NCI-H460 (cell line): ENCODE results near the gene PLCL2. TPM values are rescaled to one million over a fixed set of nuclear protein-coding genes. Genes with fewer than 3 reads are reported as not detected.
"Not testable (repeated sequence)": the region's sequence is repeated elsewhere in the genome, so short reads cannot be mapped to it uniquely, and the experiment has no call there.

ENCODE experiments used
- DNase-seq: peaks from one replicate; pipeline ENCODE4 v3.0.0-alpha.2; 2016; ENCODE audit warnings: low read depth; ENCODE audit errors: extremely low read depth
- total RNA-seq: library from RNA; depleted of rRNA; stranded (reverse); fragments of >200 nt; shearing (Covaris generic); gene quantifications from 2 replicates; pipeline ENCODE4 v1.2.3, GENCODE V29; 2014

PLCL2 gene
- total RNA-seq, 1 experiment from 2014 or later = 3.8 TPM

DNA sequence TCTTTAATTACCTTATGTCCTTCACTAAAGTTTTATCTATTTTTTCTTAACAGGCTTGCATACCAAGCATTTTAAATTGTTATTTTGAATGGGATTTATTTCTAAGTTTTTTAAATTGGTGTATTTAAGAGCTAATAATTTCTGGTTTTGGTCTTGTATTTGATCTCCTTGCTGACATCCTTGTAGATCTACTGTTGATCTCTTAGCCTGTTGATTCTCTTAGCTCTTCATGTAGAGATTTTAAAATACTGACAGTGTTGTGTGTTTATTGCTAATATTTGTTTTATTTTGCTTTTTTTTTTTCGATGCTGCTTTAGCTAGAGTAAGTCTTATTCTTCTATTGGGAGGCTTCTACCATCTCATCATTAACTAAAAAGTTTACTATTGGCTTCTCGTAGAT is 65.5 kb downstream of the PLCL2 start:
- DNase-seq = no peak

DNA sequence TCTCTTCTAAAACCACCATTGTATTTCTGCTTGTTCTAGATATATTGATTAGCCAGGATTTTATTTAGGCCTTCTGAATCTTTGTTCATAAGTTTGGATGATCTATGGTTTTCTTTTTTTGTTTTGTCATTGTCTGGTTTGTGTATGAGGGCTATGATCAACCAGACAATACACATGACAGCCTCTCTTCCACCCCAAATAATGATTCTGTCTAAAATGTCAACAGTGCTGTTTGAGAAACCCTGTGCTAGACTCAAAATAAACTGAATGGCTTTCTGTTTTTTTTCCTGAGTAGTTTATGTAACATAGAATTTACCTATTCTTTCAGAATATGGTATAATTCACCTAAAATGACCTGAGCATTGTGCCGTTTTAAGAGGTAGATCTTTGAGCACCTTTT is 66.1 kb downstream of the PLCL2 start:
- no peak for DNase-seq

DNA sequence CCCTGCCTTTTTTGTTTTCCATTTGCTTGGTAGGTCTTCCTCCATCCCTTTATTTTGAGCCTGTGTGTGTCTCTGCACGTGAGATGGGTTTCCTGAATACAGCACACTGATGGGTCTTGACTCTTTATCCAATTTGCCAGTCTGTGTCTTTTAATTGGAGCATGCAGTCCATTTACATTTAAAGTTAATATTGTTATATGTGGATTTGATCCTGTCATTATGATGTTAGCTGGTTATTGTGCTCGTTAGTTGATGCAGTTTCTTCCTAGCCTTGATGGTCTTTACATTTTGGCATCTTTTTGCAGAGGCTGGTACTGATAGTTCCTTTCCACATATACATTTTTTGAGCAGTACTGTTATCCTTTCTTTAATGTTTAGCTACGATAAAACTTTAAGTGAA is 73.1 kb downstream of the PLCL2 start:
- DNase-seq = not testable (repeated sequence)

DNA sequence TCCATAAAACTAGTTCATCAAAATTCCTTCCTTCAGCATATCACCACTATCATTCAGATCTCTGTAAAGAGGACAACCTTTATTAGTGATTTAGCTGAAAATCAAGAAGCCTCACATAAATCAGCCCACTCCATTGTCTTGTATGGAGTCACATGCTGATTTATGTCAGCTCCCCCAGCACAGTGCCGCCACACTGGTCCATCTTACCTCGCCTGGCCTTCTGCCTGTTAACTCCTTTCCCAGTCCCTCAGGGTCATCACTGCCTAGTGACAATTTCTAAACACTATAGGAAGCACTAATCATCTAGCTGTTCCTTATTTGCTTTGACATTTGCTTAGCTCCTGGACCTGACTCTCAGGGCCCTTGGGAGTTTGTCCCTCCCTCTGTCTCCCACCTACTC is 75.4 kb downstream of the PLCL2 start:
- DNase-seq = no peak

DNA sequence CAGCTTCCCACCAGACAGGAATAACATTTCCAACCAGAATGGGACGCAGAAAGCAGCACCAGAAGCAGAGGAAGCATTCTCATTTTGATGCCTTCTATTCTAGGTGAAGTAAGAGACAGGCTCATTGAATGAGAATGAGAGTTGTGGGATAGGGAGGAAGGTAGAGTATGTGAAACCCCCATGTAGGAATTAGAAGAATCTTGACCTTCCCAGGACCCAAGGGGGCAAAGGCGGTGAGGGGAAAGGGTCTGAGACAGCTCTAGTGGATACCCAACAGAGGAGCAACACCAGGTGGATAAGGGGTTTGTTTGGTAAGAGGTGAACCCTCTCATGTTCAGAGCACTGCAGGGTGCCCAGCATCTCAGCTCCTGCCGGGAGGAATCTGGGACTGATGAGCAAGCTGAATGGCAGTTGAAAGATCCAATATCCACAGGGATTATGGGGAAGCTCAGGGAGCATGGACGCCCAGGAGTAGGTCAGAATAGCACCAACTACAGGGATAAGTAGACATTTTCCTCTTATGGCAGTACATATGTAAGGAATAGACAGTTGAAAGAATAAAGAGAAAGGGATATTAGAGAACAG is 77.0 kb downstream of the PLCL2 start:
- DNase-seq = no peak

DNA sequence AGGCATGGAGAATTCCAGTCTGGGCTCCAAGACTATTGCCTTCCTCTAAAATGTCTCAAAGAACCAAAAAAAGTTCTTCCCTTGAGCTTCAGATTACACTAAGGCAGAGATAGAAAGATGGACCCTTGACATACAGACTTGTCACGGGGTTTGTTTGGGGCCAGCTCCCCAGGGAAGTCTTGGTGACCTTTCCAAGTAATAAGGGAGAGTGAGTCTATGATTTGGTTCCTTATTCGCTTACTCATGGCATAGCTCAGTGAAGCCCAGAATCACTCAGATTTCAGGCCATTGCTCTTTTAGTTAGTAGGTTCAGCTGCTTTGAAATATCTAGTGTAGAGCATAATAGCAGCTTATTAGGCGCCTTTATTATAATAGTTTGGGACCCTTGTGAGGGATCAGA is 90.3 kb downstream of the PLCL2 start:
- no peak for DNase-seq

DNA sequence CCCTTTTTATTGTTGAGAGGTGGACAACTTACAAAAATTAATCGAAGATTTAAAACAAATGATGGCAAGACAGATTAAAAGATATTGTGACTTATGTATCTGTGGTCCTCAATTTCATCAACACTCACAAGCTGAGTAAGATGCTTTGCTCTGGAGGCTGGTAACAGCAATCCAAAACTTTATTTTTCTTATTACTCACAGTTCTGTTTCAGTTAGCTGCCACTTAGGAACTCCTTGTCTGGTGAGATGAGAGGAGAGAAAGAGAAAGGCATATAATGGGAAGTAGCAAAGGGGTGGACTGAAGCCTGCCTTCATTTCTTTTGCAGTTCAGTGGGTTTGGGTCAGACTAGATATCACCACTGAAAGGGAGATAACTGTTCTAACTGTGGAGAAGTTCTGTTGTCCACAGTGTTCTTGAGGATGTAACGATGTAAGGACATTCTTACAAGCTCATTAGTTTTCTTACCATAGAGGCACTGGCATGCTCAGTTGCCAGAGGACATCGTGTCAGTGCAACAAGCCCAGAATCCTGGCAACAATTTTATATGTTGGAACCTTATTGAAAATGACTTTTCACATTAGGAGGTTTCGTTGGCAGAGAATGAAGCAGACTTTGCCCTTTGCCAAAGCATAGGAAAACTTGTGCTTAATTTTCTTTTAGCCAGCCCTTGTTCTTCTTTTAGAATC is 93.6 kb downstream of the PLCL2 start:
- DNase-seq = no peak

DNA sequence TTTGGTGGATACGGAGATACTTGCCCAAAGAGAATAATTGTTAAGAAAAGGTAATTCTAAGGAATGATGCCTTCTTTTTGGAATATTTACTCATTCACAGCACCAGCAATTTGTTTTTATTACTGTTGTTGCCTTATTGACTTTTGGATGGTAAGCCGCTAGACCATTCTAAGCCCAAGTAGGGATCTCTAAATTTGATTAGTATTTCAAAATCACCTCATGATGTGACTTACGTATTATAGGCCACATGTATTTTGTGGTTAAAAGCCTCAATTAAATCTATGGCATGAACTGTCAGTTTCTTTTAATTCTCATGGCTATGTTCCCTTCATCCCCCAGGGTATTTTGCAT is 94.1 kb downstream of the PLCL2 start:
- no peak for DNase-seq

DNA sequence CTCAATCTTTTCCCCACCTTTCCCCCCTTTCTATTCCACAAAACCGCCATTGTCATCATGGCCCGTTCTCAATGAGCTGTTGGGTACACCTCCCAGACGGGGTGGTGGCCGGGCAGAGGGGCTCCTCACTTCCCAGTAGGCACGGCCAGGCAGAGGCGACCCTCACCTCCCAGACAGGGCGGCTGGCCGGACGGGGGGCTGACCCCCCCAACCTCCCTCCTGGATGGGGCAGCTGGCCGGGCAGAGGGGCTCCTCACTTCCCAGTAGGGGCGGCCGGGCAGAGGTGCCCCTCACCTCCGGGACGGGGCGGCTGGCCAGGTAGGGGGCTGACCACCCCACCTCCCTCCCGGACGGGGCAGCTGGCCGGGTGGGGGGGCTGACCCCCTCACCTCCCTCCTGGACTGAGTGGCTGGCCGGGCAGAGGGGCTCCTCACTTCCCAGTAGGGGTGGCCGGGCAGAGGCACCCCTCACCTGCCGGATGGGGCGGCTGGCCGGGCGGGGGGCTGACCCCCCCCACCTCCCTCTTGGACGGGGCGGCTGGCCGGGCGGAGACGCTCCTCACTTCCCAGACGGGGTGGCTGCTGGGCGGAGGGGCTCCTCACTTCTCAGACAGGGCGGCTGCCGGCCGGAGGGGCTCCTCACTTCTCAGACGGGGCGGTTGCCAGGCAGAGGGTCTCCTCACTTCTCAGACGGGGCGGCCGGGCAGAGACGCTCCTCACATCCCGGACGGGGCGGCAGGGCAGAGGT is 95.2 kb downstream of the PLCL2 start:
- not testable (repeated sequence) for DNase-seq

DNA sequence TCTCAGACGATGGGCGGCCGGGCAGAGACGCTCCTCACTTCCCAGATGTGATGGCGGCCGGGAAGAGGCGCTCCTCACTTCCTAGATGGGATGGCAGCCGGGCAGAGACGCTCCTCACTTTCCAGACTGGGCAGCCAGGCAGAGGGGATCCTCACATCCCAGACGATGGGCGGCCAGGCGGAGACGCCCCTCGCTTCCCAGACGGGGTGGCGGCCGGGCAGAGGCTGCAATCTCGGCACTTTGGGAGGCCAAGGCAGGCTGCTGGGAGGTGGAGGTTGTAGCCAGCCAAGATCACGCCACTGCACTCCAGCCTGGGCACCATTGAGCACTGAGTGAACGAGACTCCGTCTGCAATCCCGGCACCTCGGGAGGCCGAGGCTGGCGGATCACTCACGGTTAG is 95.8 kb downstream of the PLCL2 start:
- DNase-seq = not testable (repeated sequence)

DNA sequence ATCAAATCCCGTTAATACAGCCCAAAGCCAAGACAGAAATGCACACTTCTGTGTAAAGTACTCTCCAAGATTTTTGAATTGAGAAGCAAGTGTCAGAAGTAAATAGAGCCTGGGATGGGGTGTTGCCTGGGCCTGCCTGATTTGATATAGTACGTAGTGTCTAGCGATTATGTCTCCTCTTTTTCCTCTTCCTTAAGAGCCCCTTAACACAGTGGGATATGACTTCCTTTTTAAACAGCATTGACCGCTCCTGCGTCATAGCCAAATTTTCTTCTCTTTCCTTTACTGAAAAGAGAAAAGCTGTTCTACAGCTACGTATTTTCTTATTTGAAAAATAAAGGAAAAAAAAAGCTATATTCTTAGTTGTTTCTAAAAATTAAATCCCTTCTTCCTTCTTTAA is 97.7 kb downstream of the PLCL2 start:
- no peak for DNase-seq

DNA sequence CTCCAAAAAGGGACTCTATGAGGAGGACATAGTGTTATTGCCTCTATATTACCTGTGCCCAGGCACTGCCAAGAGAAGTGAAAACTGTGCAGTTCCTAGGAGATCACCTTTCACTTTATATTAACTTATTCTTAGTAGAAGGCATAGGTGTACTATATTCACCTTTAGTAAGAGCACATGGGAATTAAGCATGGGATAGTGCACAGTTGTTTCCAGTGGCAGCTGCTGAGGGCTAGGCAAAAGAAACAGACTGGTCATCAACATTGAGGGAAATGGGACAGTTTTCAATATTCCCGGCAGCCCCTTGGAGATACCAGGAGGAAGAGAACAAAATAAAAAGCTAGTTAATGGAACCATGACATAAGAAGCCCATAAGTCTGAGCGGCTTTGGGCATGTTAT is 100.9 kb downstream of the PLCL2 start:
- no peak for DNase-seq

DNA sequence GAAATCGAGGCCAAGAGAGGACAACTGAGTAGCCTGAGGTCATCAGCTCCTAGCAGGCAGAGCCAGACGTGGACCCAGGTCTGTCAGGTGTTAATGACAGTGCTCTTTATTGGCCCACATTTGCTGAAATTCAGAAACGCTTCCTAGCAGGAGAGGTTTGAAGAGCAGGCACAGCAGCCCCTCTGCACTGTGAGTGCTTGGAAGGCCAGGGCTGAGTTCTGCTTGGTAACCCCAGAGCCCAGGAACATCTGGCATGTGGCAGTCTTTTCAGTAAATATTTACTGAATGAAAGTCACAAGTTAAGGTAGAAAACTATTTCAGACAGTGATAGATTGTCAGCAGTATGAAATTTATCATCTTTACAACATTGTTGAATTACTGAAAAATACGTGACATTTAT is 102.4 kb downstream of the PLCL2 start:
- no peak for DNase-seq

DNA sequence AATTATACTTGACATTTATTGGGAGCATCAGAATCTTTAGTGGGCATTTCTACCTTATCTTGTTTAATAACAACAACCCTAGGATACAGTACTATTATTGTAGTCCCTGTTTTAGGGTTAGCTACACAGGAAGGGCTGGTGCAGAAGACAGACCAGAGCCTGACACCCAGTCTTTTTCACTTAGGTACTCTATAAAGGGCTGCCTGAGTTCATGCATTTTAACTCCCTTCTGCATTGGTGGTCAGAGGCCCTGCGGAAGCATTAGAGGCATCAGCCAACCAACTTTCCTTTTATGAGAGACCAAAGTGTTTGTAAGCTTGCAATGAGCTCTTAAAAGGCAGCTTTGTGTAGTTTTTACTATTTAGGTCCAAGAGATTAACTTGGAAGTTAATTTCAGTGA is 105.4 kb downstream of the PLCL2 start:
- no peak for DNase-seq

DNA sequence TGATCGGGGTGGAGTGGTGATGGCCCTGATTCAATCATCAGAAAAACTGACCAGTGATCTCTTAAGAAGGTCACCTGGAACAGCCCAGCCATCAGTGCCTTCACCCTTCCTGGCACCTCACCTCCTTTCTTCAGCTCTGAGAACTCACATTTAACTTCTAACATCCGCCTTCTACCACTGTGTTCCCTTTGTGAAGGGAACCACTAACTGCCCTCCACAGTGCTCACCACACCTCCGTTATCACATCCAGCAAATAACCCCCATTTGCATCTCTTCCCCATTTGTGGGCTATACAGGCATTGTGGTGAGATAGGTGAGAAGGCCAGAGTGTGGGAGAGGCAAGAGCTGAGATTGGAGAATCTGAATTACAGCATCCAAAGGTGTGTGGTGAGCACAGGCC is 107.4 kb downstream of the PLCL2 start:
- DNase-seq = no peak

DNA sequence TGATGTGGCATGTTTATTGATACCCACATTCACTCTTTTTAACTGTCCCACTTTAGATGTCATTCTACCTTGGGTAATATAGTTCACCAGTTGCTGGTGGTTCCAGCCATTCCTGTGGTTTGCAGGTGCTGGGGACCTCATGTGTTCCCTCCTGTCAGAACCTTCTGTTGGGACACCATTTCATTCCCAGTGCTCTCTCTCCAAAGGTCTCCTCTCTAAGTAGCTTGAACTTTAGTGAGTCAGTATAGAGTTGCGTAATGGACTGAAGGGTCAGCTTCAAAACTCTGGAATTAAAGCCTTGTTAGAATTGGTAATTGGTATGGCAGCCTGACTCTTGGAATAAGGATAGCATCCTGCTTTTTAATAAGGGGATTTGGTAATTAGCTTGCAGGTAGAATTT is 108.5 kb downstream of the PLCL2 start:
- DNase-seq = no peak

DNA sequence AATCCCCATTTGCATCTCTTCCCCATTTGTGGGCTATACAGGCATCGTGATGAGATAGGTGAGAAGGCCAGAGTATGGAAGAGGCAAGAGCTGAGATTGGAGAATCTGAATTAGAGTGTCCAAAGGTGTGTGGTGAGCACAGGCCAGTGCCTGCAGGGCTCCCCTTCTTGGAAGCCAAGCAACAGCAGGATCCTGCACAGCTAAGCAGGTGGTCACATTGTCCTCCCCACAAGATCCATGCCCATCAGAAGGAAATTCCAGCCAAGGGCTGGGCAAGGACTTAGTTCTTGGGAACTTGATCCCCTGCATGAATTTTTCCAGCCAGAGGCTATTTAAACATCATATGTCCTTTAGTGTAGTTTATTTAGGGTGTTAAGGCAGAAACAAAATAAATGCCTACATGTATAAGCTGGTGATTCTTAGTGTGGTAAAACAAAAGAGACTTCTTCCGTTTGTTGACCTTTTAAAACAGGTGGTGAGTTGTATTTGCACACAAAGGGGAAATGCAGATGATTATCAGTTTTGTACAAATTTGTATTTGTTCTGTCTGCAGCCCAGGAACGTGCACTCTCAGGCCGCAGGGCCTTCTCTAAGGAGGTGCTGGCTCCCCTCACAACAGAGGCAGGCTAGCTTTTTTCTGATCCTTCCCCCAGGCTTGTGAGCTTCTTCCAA is 110.2 kb downstream of the PLCL2 start:
- no peak for DNase-seq

DNA sequence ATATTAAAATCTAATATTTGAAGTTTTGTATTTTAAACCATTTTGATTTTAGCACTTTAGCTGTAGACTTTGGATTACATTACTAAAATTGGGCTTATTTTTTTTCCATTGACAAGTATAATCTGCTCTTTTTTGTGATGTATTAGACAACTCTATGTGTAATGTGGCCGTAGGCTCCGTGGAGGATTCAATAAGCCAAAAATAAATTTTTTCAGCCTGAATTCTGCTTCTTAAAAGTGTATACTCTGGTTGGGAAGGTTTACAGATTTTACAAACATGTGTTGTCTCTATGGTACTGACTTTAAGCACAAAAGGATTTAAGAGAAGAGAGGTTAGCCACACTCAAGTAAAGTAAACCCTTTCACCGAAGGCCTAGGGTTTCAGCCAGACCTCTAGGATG is 110.8 kb downstream of the PLCL2 start:
- no peak for DNase-seq

DNA sequence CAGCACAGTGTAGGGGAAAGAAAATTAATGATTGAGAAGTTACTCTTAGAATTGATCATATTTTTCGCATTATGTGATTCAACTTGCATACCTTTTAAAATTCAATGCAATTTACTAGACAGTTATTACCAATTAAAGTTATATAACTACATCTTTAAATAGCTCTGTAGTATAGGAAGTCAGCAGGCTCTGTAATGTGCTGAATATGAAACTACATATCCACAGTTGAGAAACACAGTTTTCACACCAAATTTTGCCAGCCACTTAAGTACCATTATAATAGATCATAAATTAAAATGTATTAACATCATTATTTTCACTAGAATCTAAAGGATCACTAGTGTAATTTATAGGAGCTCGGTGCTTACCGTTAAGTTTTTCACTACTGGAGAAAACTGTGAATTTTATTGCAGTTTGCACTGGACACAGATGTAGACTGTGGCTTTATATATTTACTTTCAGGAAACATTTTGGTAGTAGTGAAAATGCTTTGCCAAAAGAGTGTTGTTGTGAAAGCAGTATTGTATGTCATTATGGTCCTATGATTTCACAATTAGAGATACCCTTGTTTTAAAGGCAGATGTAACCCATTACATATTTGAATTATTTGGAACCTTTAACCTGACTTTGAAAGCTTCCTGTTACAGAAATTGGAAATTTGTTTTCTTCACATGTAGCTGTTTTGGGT is 113.6 kb downstream of the PLCL2 start:
- DNase-seq = peak; percentile 9

DNA sequence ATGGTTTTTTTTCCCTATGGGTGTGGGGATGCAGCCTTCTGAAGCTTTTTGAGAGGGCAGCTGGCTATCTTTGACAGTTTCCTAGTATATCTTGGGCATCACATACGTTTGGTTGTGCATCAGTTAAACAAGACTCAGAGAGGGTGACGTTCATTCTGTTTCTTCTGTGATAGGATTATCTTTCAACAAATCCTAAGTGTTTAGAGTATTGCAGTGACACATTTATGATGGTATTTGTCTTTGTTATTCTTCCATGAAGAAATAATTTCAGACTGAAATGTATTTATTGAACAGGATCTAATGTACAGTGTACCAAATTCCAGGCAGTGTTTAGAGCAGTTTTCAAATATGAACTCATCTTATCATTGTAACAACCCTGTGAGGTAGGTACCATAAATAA is 114.4 kb downstream of the PLCL2 start:
- DNase-seq = peak; percentile 16

DNA sequence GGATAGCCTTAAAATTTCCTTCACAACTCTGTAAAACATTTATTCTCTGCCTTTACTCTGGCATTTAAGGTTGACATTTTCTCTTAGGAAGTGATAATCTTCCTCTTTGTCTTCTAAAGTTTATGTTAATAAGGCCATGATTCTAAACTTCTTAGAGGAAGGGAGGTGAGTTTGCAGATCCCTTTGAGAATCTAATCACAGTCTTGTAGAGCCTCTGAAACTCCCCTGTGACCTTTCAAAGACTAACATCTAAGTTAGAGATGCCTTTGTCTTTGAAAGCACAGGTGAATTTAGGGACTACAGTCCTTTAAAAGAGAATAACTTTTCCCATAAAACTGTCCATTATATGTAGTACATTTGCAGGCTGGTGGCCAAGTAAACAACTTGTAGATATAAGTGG is 115.1 kb downstream of the PLCL2 start:
- DNase-seq = no peak
